ENCODE results near the gene SLC7A11. TPM values are rescaled to one million over a fixed set of nuclear protein-coding genes. Genes with fewer than 3 reads are reported as not detected.

SLC7A11 gene
- total RNA-seq, 1 experiment from 2014 or later, result 10.1 TPM

DNA sequence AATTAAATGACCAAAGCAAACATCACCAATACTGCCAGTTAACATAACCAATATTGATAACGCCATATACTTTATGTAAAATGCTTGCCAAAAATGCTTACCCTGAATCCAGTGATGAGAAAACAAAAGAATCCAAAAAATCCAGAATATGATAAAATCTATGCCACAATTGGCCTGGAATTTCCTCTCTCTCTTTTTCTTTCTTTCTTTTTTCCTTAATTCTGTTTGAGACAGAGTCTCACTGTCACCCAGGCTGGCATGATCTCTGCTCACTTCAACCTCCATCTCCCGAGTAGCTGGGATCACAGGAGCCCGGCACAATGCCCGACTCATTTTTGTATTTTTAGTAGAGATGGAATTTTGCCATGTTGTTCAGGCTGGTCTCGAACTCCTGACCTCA lies 9.8 kb upstream of the SLC7A11 start:
- no peak overlapping the region for H3K27ac Mint-ChIP-seq
- peaks cover 6% of the 10 kb centered on the region for H3K4me1 Mint-ChIP-seq
- no peak overlapping the region for H3K4me3 Mint-ChIP-seq
- TF ChIP-seq, protein P1, sequence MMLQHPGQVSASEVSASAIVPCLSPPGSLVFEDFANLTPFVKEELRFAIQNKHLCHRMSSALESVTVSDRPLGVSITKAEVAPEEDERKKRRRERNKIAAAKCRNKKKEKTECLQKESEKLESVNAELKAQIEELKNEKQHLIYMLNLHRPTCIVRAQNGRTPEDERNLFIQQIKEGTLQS (CRISPR knock-in tag; conservative IDR thresholded peaks at IDR 0.05), result no peak
- TF ChIP-seq ATF2 (CRISPR knock-in tag; IDR thresholded peaks at IDR 0.05; ENCODE audit: borderline replicate concordance, low read depth), result no peak
- ChIA-PET POLR2A (no interaction called here), CTCF (no interaction called here)
- DNase-seq (ENCODE audit: low spot score) (no peak), ATAC-seq (no peak)
- peaks cover 3% of the 10 kb centered on the region; the same call in 1 of the 2 replicates for H3K36me3 Mint-ChIP-seq
- H3K9me3 Mint-ChIP-seq, result peaks cover 12% of the 10 kb centered on the region
- no peaks in the 10 kb centered on the region for H3K27me3 Mint-ChIP-seq (ENCODE audit: low read depth)

DNA sequence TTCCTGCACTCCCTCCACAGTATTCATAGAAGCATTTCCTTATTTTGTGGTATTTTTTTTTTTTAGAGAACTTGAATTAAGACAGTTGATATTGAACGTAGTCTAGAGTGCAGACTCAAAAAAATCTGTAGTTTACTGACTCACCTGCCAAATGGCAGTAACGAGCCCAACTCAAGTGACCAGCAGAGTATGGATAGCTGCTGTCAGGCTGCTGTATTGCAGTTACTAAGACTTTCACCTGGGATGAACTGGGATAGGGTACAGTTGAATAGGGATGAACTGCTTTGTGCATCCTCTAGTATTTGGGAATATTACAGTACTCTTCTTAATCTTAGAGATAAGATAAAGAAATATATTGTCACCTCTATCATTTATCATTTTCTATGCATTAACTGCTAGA lies 7.0 kb upstream of the SLC7A11 start:
- H3K4me1 Mint-ChIP-seq, result peaks cover 7% of the 10 kb centered on the region
- H3K27ac Mint-ChIP-seq, result peak overlapping the region; percentile 19; the same call in 1 of the 2 replicates
- DNase-seq (ENCODE audit: low spot score) (no peak), ATAC-seq (peak; percentile 66)
- peaks cover 3% of the 10 kb centered on the region; the same call in 1 of the 2 replicates for H3K9me3 Mint-ChIP-seq
- ChIA-PET CTCF (no interaction called here), POLR2A (interaction anchor here (0.7 to 0.8 kb wide), 3 partner anchors 11 to 189 kb away, joined by 3 to 4 read pairs (median 3); no protein-coding TSS in a partner anchor)
- no peaks in the 10 kb centered on the region for H3K36me3 Mint-ChIP-seq
- H3K27me3 Mint-ChIP-seq (ENCODE audit: low read depth), result no peaks in the 10 kb centered on the region
- H3K4me3 Mint-ChIP-seq, result no peak overlapping the region
- TF ChIP-seq ZNF138 (CRISPR knock-in tag; conservative IDR thresholded peaks at IDR 0.05) (no peak), JAZF1 (CRISPR knock-in tag; IDR thresholded peaks at IDR 0.05) (no peak), AFF4 (CRISPR knock-in tag; IDR thresholded peaks at IDR 0.05; ENCODE audit: borderline replicate concordance) (no peak), ATF6 (CRISPR knock-in tag; IDR thresholded peaks at IDR 0.05) (no peak), MXD4 (CRISPR knock-in tag; IDR thresholded peaks at IDR 0.05; ENCODE audit: borderline replicate concordance) (no peak), ZNF396 (CRISPR knock-in tag; IDR thresholded peaks at IDR 0.05; ENCODE audit: borderline replicate concordance) (no peak), E2F5 (CRISPR knock-in tag; IDR thresholded peaks at IDR 0.05) (no peak), ZNF232 (CRISPR knock-in tag; IDR thresholded peaks at IDR 0.05) (no peak), NR1H2 (CRISPR knock-in tag; IDR thresholded peaks at IDR 0.05) (no peak), CREM (CRISPR knock-in tag; IDR thresholded peaks at IDR 0.05) (no peak), FOXP4 (CRISPR knock-in tag; IDR thresholded peaks at IDR 0.05) (no peak), MLX (CRISPR knock-in tag; IDR thresholded peaks at IDR 0.05) (no peak)
- TF ChIP-seq, protein P2, sequence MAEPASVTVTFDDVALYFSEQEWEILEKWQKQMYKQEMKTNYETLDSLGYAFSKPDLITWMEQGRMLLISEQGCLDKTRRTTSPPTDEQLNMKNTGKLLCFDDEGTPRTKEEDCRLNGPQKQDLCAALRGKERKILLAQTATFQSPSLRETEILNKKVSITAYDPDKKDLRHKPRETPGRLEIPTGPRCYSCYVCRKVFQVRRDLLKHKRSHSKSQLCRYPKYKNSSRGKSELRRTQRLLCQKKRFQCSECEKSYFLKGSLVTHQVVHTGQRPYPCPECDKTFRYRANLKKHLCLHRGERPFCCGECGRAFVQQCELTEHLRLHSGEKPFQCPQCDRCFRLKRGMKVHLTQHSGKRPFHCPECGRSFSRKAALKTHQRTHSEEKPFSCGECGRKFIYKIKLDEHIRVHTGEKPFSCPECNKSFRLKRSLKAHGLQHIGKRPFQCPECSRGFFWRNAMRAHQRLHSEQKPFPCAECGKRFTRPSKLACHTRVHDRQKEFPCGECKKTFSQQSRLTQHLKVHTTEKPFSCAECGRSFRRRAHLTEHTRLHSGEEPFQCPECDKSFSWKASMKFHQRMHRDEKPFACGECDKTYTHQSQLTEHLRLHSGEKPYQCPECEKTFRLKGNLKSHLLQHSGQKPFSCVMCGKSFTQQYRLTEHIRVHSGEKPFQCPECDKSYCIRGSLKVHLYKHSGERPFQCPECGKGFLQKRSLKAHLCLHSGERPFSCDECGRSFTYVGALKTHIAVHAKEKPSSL (CRISPR knock-in tag; conservative IDR thresholded peaks at IDR 0.05), result no peak
- TF ChIP-seq, protein P3, sequence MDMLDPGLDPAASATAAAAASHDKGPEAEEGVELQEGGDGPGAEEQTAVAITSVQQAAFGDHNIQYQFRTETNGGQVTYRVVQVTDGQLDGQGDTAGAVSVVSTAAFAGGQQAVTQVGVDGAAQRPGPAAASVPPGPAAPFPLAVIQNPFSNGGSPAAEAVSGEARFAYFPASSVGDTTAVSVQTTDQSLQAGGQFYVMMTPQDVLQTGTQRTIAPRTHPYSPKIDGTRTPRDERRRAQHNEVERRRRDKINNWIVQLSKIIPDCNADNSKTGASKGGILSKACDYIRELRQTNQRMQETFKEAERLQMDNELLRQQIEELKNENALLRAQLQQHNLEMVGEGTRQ (CRISPR knock-in tag; IDR thresholded peaks at IDR 0.05), result no peak

All from WTC11 (cell line).